A549 (cell line): ENCODE data around the gene RPS2.

ENCODE experiments used
- BHLHE40 ChIP-seq: IDR thresholded peaks from 2 replicates; pipeline ENCODE4 v1.6.1; 2012; ENCODE audit warnings: low read depth, low read length, inconsistent platforms
- CBX2 ChIP-seq: fragments of 200-600 bp; sonication (generic); IDR thresholded peaks from 2 replicates; pipeline ENCODE4 v1.6.1; 2016; ENCODE audit warnings: low read depth, mild to moderate bottlenecking, borderline replicate concordance
- KDM5A ChIP-seq: fragments of 200-600 bp; sonication (generic); IDR thresholded peaks from 2 replicates; pipeline ENCODE4 v1.6.1; 2016; ENCODE audit warnings: antibody characterized with exemption, mild to moderate bottlenecking
- MAFK ChIP-seq: fragments of 450-650 bp; IDR thresholded peaks from 2 replicates; pipeline ENCODE4 v1.6.1; 2014; ENCODE audit not compliant: partially characterized antibody
- MYC ChIP-seq: IDR thresholded peaks from 2 replicates; pipeline ENCODE4 v1.6.1; 2012; ENCODE audit warnings: mild to moderate bottlenecking, inconsistent platforms, low read length, improper control_type of control experiment, borderline replicate concordance
- NFE2L2 ChIP-seq: fragments of 150-350 bp; conservative IDR thresholded peaks from 2 replicates; pipeline ENCODE4 v1.6.1; 2014; ENCODE audit warnings: low read length
- POLR2A ChIP-seq: IDR thresholded peaks from 2 replicates; pipeline ENCODE4 v1.6.1; 2012; ENCODE audit warnings: mild to moderate bottlenecking, low read length
- TF ChIP-seq, protein P1 (sequence below): fragments of >200 bp; sonication (Bioruptor Twin); formaldehyde crosslinking; IDR thresholded peaks from 3 replicates; pipeline ENCODE4 v1.5.1; 2016
- TF ChIP-seq, protein P2 (sequence below): fragments of 200-600 bp; sonication (generic); IDR thresholded peaks from 2 replicates; pipeline ENCODE4 v1.6.1; 2016; ENCODE audit warnings: antibody characterized with exemption, mild to moderate bottlenecking, moderate library complexity
- TF ChIP-seq, protein P3 (sequence below): IDR thresholded peaks from 2 replicates; pipeline ENCODE4 v1.6.1; 2012

DNA sequence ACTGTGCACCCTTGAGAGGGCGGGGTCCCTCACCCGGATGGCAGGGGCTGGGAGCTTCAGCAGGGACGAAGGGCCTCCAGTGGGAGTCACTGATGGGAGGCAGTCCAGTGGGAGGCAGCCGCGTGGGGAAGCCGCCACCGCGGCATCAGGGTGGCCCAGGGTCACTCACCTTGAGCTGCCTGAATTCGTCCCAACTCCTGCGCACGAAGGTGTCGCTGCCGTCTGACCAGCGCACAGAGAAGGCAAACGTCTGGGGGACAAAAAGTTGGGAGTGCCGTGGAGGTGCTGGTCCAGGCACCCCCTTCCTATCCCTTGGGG, 16.1 kb upstream of the RPS2 start:
- TF ChIP-seq BHLHE40: no peak
- TF ChIP-seq, protein P1, sequence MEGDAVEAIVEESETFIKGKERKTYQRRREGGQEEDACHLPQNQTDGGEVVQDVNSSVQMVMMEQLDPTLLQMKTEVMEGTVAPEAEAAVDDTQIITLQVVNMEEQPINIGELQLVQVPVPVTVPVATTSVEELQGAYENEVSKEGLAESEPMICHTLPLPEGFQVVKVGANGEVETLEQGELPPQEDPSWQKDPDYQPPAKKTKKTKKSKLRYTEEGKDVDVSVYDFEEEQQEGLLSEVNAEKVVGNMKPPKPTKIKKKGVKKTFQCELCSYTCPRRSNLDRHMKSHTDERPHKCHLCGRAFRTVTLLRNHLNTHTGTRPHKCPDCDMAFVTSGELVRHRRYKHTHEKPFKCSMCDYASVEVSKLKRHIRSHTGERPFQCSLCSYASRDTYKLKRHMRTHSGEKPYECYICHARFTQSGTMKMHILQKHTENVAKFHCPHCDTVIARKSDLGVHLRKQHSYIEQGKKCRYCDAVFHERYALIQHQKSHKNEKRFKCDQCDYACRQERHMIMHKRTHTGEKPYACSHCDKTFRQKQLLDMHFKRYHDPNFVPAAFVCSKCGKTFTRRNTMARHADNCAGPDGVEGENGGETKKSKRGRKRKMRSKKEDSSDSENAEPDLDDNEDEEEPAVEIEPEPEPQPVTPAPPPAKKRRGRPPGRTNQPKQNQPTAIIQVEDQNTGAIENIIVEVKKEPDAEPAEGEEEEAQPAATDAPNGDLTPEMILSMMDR: no peak
- TF ChIP-seq MAFK: no peak
- TF ChIP-seq, protein P2, sequence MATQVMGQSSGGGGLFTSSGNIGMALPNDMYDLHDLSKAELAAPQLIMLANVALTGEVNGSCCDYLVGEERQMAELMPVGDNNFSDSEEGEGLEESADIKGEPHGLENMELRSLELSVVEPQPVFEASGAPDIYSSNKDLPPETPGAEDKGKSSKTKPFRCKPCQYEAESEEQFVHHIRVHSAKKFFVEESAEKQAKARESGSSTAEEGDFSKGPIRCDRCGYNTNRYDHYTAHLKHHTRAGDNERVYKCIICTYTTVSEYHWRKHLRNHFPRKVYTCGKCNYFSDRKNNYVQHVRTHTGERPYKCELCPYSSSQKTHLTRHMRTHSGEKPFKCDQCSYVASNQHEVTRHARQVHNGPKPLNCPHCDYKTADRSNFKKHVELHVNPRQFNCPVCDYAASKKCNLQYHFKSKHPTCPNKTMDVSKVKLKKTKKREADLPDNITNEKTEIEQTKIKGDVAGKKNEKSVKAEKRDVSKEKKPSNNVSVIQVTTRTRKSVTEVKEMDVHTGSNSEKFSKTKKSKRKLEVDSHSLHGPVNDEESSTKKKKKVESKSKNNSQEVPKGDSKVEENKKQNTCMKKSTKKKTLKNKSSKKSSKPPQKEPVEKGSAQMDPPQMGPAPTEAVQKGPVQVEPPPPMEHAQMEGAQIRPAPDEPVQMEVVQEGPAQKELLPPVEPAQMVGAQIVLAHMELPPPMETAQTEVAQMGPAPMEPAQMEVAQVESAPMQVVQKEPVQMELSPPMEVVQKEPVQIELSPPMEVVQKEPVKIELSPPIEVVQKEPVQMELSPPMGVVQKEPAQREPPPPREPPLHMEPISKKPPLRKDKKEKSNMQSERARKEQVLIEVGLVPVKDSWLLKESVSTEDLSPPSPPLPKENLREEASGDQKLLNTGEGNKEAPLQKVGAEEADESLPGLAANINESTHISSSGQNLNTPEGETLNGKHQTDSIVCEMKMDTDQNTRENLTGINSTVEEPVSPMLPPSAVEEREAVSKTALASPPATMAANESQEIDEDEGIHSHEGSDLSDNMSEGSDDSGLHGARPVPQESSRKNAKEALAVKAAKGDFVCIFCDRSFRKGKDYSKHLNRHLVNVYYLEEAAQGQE: no peak
- no peak for TF ChIP-seq POLR2A
- no peak for TF ChIP-seq NFE2L2
- TF ChIP-seq, protein P3, sequence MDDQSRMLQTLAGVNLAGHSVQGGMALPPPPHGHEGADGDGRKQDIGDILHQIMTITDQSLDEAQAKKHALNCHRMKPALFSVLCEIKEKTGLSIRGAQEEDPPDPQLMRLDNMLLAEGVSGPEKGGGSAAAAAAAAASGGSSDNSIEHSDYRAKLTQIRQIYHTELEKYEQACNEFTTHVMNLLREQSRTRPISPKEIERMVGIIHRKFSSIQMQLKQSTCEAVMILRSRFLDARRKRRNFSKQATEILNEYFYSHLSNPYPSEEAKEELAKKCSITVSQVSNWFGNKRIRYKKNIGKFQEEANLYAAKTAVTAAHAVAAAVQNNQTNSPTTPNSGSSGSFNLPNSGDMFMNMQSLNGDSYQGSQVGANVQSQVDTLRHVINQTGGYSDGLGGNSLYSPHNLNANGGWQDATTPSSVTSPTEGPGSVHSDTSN: no peak
- TF ChIP-seq CBX2: no peak
- no peak for TF ChIP-seq MYC
- TF ChIP-seq KDM5A: no peak
